ENCODE results near the gene GPR149. TPM values are rescaled to one million over a fixed set of nuclear protein-coding genes. Genes with fewer than 3 reads are reported as not detected.

The GPR149 gene
- not detected in 5 replicates for total RNA-seq (2022; extraction: Qiagen RNA extraction; ENCODE audit: low read depth)

GRCh38 chr3:154430014-154430413 lies at the start of gene GPR149:
Gene GPR149 (minus strand): TSS chr3:154430190. CDS start chr3:154429615, 575 bp downstream.

GRCh38 chr3:154323891-154324738 lies 105.9 kb downstream of the GPR149 start, which contains the start of gene DHX36:
Gene DHX36 (minus strand): TSS chr3:154324487. CDS start chr3:154324416, 71 bp downstream.

Other genes with a start within 250 kb of the GPR149 start
- 57.4 to 65.6 TPM (median 63.0 TPM) in 5 replicates for gene DHX36, start 105.7 kb downstream of the GPR149 start, total RNA-seq (2022; extraction: Qiagen RNA extraction; ENCODE audit: low read depth)